Subcutaneous abdominal adipose tissue (tissue), 5 donors: ENCODE data around the gene MMP15.
"Not testable (repeated sequence)": the region's sequence is repeated elsewhere in the genome, so short reads cannot be mapped to it uniquely, and the experiment has no call there.

Experiments
- H3K27ac ChIP-seq: one replicate; pipeline ENCODE4 v1.7.0; 2013; ENCODE audit warnings: low read depth, mild to moderate bottlenecking, inconsistent platforms, low read length, moderate library complexity
- H3K27me3 ChIP-seq, 5 donors: one replicate each; pipeline ENCODE4 v1.7.0; 2013; ENCODE audit warnings: low read length in 5 of 5, inconsistent platforms in 1 of 5; ENCODE audit not compliant: control insufficient read depth in 5 of 5, insufficient read depth in 4 of 5
- H3K36me3 ChIP-seq, 5 donors: one replicate each; pipeline ENCODE4 v1.7.0; 2013; ENCODE audit warnings: low read length in 5 of 5; ENCODE audit not compliant: control insufficient read depth in 5 of 5, insufficient read depth in 5 of 5
- H3K4me1 ChIP-seq, 5 donors: one replicate each; pipeline ENCODE4 v1.7.0; 2013; ENCODE audit warnings: low read length in 5 of 5, mild to moderate bottlenecking in 3 of 5, moderate library complexity in 1 of 5; ENCODE audit not compliant: control insufficient read depth in 5 of 5, insufficient read depth in 5 of 5
- H3K4me3 ChIP-seq, 5 donors: one replicate each; pipeline ENCODE4 v1.7.0; 2013; ENCODE audit warnings: low read length in 5 of 5, low read depth in 1 of 5
- H3K9ac ChIP-seq, 5 donors: one replicate each; pipeline ENCODE4 v1.7.0; 2013; ENCODE audit warnings: low read length in 5 of 5, mild to moderate bottlenecking in 4 of 5, moderate library complexity in 3 of 5
- H3K9me3 ChIP-seq, 5 donors: one replicate each; pipeline ENCODE4 v1.7.0; 2013; ENCODE audit warnings: low read length in 5 of 5; ENCODE audit not compliant: control insufficient read depth in 5 of 5
- donor health status: healthy.
- donor health status: healthy.
- donor health status: healthy.
- donor health status: healthy.
- donor health status: healthy.

Gene MMP15

GRCh38 chr16:58001781-58002415 is 23.7 kb upstream of the MMP15 start:
- H3K36me3 ChIP-seq = peaks cover 0 to 23% (median 14%) of the 10 kb centered on the region in 5 donors
- H3K4me3 ChIP-seq = peak overlapping the region; percentile 1 to 85 (median 78)
- peak overlapping the region; percentile 37 for H3K27ac ChIP-seq
- peaks cover 6 to 39% (median 32%) of the 10 kb centered on the region in 5 donors for H3K4me1 ChIP-seq
- no peaks in the 10 kb centered on the region for H3K9me3 ChIP-seq
- H3K9ac ChIP-seq = peak overlapping the region in 2 of 5 donors; percentile 86 to 89
- H3K27me3 ChIP-seq = no peaks in the 10 kb centered on the region

GRCh38 chr16:58002416-58002800 is 23.1 kb upstream of the MMP15 start:
- no peak overlapping the region for H3K4me3 ChIP-seq
- peaks cover 0 to 18% (median 11%) of the 10 kb centered on the region in 5 donors for H3K36me3 ChIP-seq

GRCh38 chr16:58002936-58003335 is 22.6 kb upstream of the MMP15 start:
- Histone ChIP-seq H3K36me3 (peaks cover 0 to 12% (median 5%) of the 10 kb centered on the region in 5 donors), H3K9ac (no peak overlapping the region), H3K27ac (no peak overlapping the region), H3K4me3 (no peak overlapping the region), H3K27me3 (no peaks in the 10 kb centered on the region), H3K9me3 (no peaks in the 10 kb centered on the region), H3K4me1 (peaks cover 6 to 39% (median 29%) of the 10 kb centered on the region in 5 donors)

More at GRCh38 chr16:58002416-58002800, 23.1 kb upstream of the MMP15 start:
- Histone ChIP-seq H3K27ac (peak overlapping the region; percentile 37), H3K4me1 (peaks cover 6 to 39% (median 32%) of the 10 kb centered on the region in 5 donors), H3K27me3 (no peaks in the 10 kb centered on the region), H3K9ac (no peak overlapping the region), H3K9me3 (no peaks in the 10 kb centered on the region)

DNA sequence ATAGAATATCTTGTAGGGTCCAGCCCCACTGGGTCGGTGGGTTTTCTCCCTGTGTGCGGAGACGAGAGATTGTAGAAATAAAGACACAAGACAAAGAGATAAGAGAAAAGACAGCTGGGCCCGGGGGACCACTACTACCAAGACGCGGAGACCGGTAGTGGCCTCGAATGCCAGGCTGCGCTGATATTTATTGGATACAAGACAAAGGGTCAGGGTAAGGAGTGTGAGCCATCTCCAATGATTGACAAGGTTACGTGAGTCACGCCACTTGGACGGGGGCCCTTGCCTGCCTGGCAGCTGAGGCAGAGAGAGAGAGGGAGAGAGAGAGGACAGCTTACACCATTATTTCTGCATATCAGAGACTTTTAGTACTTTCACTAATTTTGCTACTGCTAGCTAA is 20.8 kb upstream of the MMP15 start:
- H3K27ac ChIP-seq, H3K27me3 ChIP-seq, H3K9ac ChIP-seq, H3K9me3 ChIP-seq, H3K36me3 ChIP-seq, H3K4me3 ChIP-seq: not testable (repeated sequence)
- peaks cover 2 to 21% (median 13%) of the 10 kb centered on the region in 5 donors for H3K4me1 ChIP-seq

GRCh38 chr16:58009856-58010416 is 15.6 kb upstream of the MMP15 start:
- Histone ChIP-seq H3K9me3 (no peaks in the 10 kb centered on the region), H3K36me3 (peaks cover 0 to 36% (median 30%) of the 10 kb centered on the region in 5 donors), H3K9ac (no peak overlapping the region), H3K4me1 (peaks cover 0 to 2% (median 0%) of the 10 kb centered on the region in 5 donors), H3K27me3 (no peaks in the 10 kb centered on the region), H3K27ac (no peak overlapping the region), H3K4me3 (no peak overlapping the region)

DNA sequence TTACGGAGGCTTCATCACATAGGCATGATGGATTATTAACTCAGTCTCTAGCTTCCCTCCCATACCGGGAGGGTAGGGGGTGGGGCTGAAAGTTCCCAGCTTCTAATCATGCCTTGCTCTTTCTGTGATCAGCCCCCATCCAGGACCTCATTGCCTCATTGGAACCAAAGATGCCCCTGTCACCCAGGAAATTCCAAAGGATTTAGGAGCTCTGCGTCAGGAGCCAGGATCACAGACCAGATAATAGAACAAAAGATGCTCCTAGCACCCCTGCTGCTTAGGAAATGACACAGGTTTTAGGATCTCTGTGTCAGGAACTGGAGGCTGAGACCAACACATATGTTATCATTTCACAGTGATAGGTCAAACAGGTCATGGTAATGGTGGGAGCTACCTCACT is 14.7 kb upstream of the MMP15 start:
- no peaks in the 10 kb centered on the region for H3K9me3 ChIP-seq
- H3K36me3 ChIP-seq = peaks cover 0 to 43% (median 30%) of the 10 kb centered on the region in 5 donors
- H3K9ac ChIP-seq = no peak overlapping the region
- H3K27me3 ChIP-seq = no peaks in the 10 kb centered on the region
- H3K27ac ChIP-seq = no peak overlapping the region
- H3K4me1 ChIP-seq = no peaks in the 10 kb centered on the region
- no peak overlapping the region for H3K4me3 ChIP-seq

DNA sequence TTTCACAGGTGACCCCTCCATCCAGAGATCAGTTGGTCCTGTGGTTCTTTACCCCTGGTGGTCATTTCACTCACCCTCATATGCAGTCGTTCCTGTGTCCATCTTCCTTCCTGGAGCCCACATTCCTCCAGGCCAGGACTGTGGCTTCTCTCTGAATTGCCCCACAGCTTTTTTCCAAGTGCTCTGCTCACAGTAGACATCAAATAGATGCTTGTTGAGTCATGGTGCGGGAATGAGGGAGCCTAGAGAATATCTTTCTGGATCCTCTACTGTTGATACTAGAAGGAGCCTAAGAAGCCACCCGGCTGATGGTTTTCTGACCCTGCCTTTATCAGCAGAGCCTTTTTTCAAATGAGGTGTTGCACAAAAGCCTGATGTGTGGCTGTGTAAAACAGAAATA is 13.9 kb upstream of the MMP15 start:
- Histone ChIP-seq H3K9me3 (no peaks in the 10 kb centered on the region), H3K27ac (no peak overlapping the region), H3K36me3 (peaks cover 0 to 50% (median 30%) of the 10 kb centered on the region in 5 donors), H3K4me1 (no peaks in the 10 kb centered on the region), H3K9ac (no peak overlapping the region), H3K27me3 (no peaks in the 10 kb centered on the region), H3K4me3 (no peak overlapping the region)

DNA sequence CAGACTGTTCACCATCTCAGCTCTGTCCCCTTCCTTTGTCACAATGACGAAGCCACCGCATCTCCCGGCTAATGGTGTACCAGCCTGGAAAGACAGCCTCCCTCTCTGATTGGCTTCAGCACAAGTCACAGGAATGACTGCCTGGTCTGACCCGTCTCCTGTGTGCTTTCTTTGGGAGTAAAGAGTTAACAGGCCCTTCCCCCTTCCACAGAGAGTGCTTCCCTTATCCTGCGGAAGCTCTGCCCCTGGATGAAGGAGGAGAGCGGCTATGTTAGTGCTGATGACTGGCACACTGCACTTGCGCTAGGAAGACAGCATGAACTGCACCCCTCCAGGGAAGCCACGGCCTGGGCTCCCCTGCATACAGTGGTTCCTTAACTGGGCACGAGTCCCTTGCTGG is 13.1 kb upstream of the MMP15 start:
- no peaks in the 10 kb centered on the region for H3K27me3 ChIP-seq
- H3K9me3 ChIP-seq = no peaks in the 10 kb centered on the region
- H3K4me3 ChIP-seq = no peak overlapping the region
- H3K4me1 ChIP-seq = no peaks in the 10 kb centered on the region
- H3K27ac ChIP-seq = no peak overlapping the region
- peaks cover 0 to 50% (median 31%) of the 10 kb centered on the region in 5 donors for H3K36me3 ChIP-seq
- H3K9ac ChIP-seq = no peak overlapping the region

DNA sequence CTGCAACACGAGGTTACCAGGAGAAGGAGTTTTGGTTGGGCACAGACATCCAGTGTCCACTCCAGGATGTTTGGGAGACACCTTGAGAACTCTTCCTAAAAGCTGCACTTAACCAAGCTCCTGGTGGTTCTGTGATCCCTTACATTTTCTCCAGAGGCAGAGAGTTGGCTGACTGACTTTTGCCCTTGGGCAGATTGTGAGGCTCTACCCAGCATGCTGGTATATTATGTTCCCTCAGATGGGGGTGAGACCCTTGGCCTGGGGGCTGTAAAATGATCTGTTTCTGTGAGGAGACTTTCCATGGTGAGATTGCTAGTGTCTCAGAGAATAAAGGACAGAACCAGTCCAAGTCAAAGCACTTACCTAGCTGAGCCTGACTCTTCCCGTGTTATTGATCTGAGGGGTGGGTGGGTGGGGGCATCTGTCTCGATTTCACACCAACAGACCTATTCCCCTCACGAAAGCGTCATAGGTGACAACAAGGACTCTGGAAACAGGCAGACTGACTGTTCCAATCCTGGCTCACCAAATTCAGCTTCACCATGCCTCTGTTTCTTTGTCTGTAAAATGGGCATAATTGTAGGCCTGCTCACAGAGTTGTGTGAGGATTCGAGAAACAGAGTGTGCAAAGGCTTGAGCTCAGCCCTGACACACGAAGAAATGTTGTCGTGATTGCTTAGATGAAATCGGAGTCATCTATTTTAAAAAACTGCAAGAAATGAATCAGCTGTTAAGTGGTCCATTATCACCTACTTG is 12.2 kb upstream of the MMP15 start:
- Histone ChIP-seq H3K9me3 (no peaks in the 10 kb centered on the region), H3K36me3 (peaks cover 0 to 57% (median 32%) of the 10 kb centered on the region in 5 donors), H3K9ac (no peak overlapping the region), H3K27ac (no peak overlapping the region), H3K27me3 (no peaks in the 10 kb centered on the region), H3K4me1 (no peaks in the 10 kb centered on the region), H3K4me3 (no peak overlapping the region)

- no peak overlapping the region for H3K9ac ChIP-seq
- H3K4me1 ChIP-seq = peaks cover 0 to 27% (median 4%) of the 10 kb centered on the region in 5 donors
- no peak overlapping the region for H3K4me3 ChIP-seq
- no peaks in the 10 kb centered on the region for H3K9me3 ChIP-seq
- no peak overlapping the region for H3K27ac ChIP-seq
- H3K27me3 ChIP-seq = no peaks in the 10 kb centered on the region
- H3K36me3 ChIP-seq = peaks cover 0 to 53% (median 27%) of the 10 kb centered on the region in 5 donors
Observed at GRCh38 chr16:58016840-58017446, 8.6 kb upstream of the MMP15 start.
